Neural progenitor cell (in vitro differentiated cells): ENCODE results near the gene BICD1.

Experiments
- CTCF ChIP-seq: fragments of 200-600 bp; sonication (generic); IDR thresholded peaks from 2 replicates; pipeline ENCODE4 v1.5.1; 2017; ENCODE audit warnings: antibody characterized with exemption, mild to moderate bottlenecking
- EZH2 ChIP-seq: fragments of 200-600 bp; sonication (generic); IDR thresholded peaks from 2 replicates; pipeline ENCODE4 v1.6.1; 2017; ENCODE audit warnings: antibody characterized with exemption, mild to moderate bottlenecking, moderate library complexity
- EZH2phosphoT487 ChIP-seq: fragments of 200-600 bp; sonication (generic); IDR thresholded peaks from 2 replicates; pipeline ENCODE4 v1.6.1; 2017; ENCODE audit warnings: antibody characterized with exemption

GRCh38 chr12:32418903-32419519, 312.4 kb downstream of the BICD1 start:
- TF ChIP-seq CTCF (no peak), EZH2 (no peak), EZH2phosphoT487 (no peak)
